ENCODE data around the gene ELMO1. TPM values are rescaled to one million over a fixed set of nuclear protein-coding genes. Genes with fewer than 3 reads are reported as not detected.

The ELMO1 gene
- total and polyA plus RNA-seq, 2 experiments from 2014 or later = 6.5 to 24.9 TPM

- H3K27me3 ChIP-seq (ENCODE audit: insufficient read depth) = no peaks in the 10 kb centered on the region
- TF ChIP-seq JUNB (IDR thresholded peaks at IDR 0.05; ENCODE audit: unreplicated experiment) (no peak), ZNF331 (CRISPR knock-in tag; IDR thresholded peaks at IDR 0.05; ENCODE audit: low read depth) (no peak), CREB1 (CRISPR knock-in tag; IDR thresholded peaks at IDR 0.05; ENCODE audit: low read depth) (no peak), EZH2phosphoT487 (IDR thresholded peaks at IDR 0.05; ENCODE audit: unreplicated experiment) (no peak), STAT1 (IDR thresholded peaks at IDR 0.05; ENCODE audit: unreplicated experiment) (no peak), NANOG (IDR thresholded peaks at IDR 0.05; ENCODE audit: borderline replicate concordance) (no peak), POLR2AphosphoS5 (IDR thresholded peaks at IDR 0.05; ENCODE audit: low read depth) (no peak), ZNF114 (CRISPR knock-in tag; IDR thresholded peaks at IDR 0.05) (no peak), CTCF (conservative IDR thresholded peaks at IDR 0.05; ENCODE audit: low read depth in 2 of 2) (no peak), EZH2 (IDR thresholded peaks at IDR 0.05; ENCODE audit: low read depth, unreplicated experiment) (no peak)
- TF ChIP-seq, protein P1, sequence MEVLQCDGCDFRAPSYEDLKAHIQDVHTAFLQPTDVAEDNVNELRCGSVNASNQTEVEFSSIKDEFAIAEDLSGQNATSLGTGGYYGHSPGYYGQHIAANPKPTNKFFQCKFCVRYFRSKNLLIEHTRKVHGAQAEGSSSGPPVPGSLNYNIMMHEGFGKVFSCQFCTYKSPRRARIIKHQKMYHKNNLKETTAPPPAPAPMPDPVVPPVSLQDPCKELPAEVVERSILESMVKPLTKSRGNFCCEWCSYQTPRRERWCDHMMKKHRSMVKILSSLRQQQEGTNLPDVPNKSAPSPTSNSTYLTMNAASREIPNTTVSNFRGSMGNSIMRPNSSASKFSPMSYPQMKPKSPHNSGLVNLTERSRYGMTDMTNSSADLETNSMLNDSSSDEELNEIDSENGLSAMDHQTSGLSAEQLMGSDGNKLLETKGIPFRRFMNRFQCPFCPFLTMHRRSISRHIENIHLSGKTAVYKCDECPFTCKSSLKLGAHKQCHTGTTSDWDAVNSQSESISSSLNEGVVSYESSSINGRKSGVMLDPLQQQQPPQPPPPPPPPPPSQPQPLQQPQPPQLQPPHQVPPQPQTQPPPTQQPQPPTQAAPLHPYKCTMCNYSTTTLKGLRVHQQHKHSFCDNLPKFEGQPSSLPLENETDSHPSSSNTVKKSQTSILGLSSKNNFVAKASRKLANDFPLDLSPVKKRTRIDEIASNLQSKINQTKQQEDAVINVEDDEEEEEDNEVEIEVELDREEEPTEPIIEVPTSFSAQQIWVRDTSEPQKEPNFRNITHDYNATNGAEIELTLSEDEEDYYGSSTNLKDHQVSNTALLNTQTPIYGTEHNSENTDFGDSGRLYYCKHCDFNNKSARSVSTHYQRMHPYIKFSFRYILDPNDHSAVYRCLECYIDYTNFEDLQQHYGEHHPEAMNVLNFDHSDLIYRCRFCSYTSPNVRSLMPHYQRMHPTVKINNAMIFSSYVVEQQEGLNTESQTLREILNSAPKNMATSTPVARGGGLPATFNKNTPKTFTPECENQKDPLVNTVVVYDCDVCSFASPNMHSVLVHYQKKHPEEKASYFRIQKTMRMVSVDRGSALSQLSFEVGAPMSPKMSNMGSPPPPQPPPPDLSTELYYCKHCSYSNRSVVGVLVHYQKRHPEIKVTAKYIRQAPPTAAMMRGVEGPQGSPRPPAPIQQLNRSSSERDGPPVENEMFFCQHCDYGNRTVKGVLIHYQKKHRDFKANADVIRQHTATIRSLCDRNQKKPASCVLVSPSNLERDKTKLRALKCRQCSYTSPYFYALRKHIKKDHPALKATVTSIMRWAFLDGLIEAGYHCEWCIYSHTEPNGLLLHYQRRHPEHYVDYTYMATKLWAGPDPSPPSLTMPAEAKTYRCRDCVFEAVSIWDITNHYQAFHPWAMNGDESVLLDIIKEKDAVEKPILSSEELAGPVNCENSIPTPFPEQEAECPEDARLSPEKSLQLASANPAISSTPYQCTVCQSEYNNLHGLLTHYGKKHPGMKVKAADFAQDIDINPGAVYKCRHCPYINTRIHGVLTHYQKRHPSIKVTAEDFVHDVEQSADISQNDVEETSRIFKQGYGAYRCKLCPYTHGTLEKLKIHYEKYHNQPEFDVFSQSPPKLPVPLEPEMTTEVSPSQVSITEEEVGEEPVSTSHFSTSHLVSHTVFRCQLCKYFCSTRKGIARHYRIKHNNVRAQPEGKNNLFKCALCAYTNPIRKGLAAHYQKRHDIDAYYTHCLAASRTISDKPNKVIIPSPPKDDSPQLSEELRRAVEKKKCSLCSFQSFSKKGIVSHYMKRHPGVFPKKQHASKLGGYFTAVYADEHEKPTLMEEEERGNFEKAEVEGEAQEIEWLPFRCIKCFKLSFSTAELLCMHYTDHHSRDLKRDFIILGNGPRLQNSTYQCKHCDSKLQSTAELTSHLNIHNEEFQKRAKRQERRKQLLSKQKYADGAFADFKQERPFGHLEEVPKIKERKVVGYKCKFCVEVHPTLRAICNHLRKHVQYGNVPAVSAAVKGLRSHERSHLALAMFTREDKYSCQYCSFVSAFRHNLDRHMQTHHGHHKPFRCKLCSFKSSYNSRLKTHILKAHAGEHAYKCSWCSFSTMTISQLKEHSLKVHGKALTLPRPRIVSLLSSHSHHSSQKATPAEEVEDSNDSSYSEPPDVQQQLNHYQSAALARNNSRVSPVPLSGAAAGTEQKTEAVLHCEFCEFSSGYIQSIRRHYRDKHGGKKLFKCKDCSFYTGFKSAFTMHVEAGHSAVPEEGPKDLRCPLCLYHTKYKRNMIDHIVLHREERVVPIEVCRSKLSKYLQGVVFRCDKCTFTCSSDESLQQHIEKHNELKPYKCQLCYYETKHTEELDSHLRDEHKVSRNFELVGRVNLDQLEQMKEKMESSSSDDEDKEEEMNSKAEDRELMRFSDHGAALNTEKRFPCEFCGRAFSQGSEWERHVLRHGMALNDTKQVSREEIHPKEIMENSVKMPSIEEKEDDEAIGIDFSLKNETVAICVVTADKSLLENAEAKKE (CRISPR knock-in tag; IDR thresholded peaks at IDR 0.05) = no peak
- TF ChIP-seq, protein P2, sequence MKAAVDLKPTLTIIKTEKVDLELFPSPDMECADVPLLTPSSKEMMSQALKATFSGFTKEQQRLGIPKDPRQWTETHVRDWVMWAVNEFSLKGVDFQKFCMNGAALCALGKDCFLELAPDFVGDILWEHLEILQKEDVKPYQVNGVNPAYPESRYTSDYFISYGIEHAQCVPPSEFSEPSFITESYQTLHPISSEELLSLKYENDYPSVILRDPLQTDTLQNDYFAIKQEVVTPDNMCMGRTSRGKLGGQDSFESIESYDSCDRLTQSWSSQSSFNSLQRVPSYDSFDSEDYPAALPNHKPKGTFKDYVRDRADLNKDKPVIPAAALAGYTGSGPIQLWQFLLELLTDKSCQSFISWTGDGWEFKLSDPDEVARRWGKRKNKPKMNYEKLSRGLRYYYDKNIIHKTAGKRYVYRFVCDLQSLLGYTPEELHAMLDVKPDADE (IDR thresholded peaks at IDR 0.05) = no peak
- TF ChIP-seq, protein P3, sequence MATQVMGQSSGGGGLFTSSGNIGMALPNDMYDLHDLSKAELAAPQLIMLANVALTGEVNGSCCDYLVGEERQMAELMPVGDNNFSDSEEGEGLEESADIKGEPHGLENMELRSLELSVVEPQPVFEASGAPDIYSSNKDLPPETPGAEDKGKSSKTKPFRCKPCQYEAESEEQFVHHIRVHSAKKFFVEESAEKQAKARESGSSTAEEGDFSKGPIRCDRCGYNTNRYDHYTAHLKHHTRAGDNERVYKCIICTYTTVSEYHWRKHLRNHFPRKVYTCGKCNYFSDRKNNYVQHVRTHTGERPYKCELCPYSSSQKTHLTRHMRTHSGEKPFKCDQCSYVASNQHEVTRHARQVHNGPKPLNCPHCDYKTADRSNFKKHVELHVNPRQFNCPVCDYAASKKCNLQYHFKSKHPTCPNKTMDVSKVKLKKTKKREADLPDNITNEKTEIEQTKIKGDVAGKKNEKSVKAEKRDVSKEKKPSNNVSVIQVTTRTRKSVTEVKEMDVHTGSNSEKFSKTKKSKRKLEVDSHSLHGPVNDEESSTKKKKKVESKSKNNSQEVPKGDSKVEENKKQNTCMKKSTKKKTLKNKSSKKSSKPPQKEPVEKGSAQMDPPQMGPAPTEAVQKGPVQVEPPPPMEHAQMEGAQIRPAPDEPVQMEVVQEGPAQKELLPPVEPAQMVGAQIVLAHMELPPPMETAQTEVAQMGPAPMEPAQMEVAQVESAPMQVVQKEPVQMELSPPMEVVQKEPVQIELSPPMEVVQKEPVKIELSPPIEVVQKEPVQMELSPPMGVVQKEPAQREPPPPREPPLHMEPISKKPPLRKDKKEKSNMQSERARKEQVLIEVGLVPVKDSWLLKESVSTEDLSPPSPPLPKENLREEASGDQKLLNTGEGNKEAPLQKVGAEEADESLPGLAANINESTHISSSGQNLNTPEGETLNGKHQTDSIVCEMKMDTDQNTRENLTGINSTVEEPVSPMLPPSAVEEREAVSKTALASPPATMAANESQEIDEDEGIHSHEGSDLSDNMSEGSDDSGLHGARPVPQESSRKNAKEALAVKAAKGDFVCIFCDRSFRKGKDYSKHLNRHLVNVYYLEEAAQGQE (IDR thresholded peaks at IDR 0.05; ENCODE audit: unreplicated experiment) = no peak
- H3K4me1 Mint-ChIP-seq = peaks cover 10% of the 10 kb centered on the region
- 0 out of 3 replicates have a peak, but pooled peaks cover 3% of the 10 kb centered on the region for H3K36me3 Mint-ChIP-seq (ENCODE audit: low read depth)
- H3K36me3 ChIP-seq (ENCODE audit: insufficient read depth) = no peaks in the 10 kb centered on the region
- DNase-seq (ENCODE audit: low spot score) (no peak), ATAC-seq (no peak)
- no peaks in the 10 kb centered on the region for H3F3A ChIP-seq (replicated peaks; ENCODE audit: low read depth)
- H3K27ac ChIP-seq (ENCODE audit: low read depth) = no peak overlapping the region
- peaks cover 3% of the 10 kb centered on the region; the same call in 1 of the 2 replicates for H3K4me1 ChIP-seq (ENCODE audit: insufficient read depth)
- no peak overlapping the region for H3K4me3 Mint-ChIP-seq
- no peak overlapping the region for H3K4me3 ChIP-seq
- peaks cover 5% of the 10 kb centered on the region; the same call in 2 of the 3 replicates for H3K9me3 Mint-ChIP-seq
- no peaks in the 10 kb centered on the region for H4K20me1 ChIP-seq (replicated peaks; ENCODE audit: insufficient read depth)
- H3K9me2 ChIP-seq (ENCODE audit: insufficient read depth) = no peaks in the 10 kb centered on the region
- no peak overlapping the region for H3K4me2 ChIP-seq
- H3K79me2 ChIP-seq (replicated peaks; ENCODE audit: insufficient read depth) = 0 out of 2 replicates have a peak, but pooled peaks cover 3% of the 10 kb centered on the region
- H3K27me3 Mint-ChIP-seq (ENCODE audit: insufficient read depth, low read depth, poor library complexity) = no peaks in the 10 kb centered on the region
- no peak overlapping the region for H2AFZ ChIP-seq
- H3K27ac Mint-ChIP-seq = no peak overlapping the region; the same call in 1 of the 2 replicates
These were observed 43.0 kb downstream of the ELMO1 start for GRCh38 chr7:37405603-37406122.

Data from GM23338 (cell line).